Muscle of leg (tissue), 11 donors: ENCODE measurements around the gene CELF2. TPM values are rescaled to one million over a fixed set of nuclear protein-coding genes. Genes with fewer than 3 reads are reported as not detected.

Experiments
- DNase-seq: peaks from one replicate; pipeline ENCODE4 v3.0.0; 2013
- H3K27ac ChIP-seq: one replicate; pipeline ENCODE4 v1.5.1; 2013; ENCODE audit warnings: mild to moderate bottlenecking, low read length, control low read depth
- H3K27me3 ChIP-seq: one replicate; pipeline ENCODE4 v1.6.1; 2013; ENCODE audit warnings: low read length; ENCODE audit not compliant: control insufficient read depth, insufficient read depth
- H3K36me3 ChIP-seq: one replicate; pipeline ENCODE4 v1.6.1; 2013; ENCODE audit warnings: low read length; ENCODE audit not compliant: control insufficient read depth, insufficient read depth
- H3K4me1 ChIP-seq: one replicate; pipeline ENCODE4 v1.6.1; 2013; ENCODE audit warnings: low read length; ENCODE audit not compliant: control insufficient read depth, insufficient read depth
- H3K4me3 ChIP-seq: one replicate; pipeline ENCODE4 v1.5.1; 2013; ENCODE audit warnings: low read length, control low read depth
- H3K9me3 ChIP-seq: replicated peaks from 2 replicates; pipeline ENCODE4 v1.6.1; 2013; ENCODE audit warnings: low read depth, low read length; ENCODE audit not compliant: control insufficient read depth
- WGBS: methylation state at CpG from one replicate; pipeline ENCODE4 v1.1.5; 2013; ENCODE audit warnings: missing lambda C conversion rate; ENCODE audit not compliant: insufficient coverage; 5-methylcytosine and 5-hydroxymethylcytosine counted together
- polyA plus RNA-seq, 8 donors: library from polyadenylated mRNA; unstranded; fragments of 120-200 nt; gene quantifications; one replicate each; pipeline versions ENCODE4 v1.2.1 to v1.2.3, GENCODE V29; 2013; ENCODE audit warnings: inconsistent platforms in 1 of 8, low replicate concordance in 1 of 8; ENCODE audit not compliant: insufficient read length in 8 of 8, insufficient read depth in 1 of 8
- total RNA-seq: library from RNA; stranded (reverse); fragments of 120-200 nt; gene quantifications from one replicate; pipeline ENCODE4 v1.2.4, GENCODE V29; 2013

CELF2 gene
- total and polyA plus RNA-seq, 9 donors = 37.2 to 80.8 (median 65.8) TPM

GRCh38 chr10:11011436-11011835, 6.2 kb upstream of the CELF2 start:
- no CpG with 5 or more reads among the region's 2 CpGs for WGBS
- no peaks in the 10 kb centered on the region for H3K36me3 ChIP-seq
- DNase-seq = no peak
- peaks cover 41% of the 10 kb centered on the region for H3K4me1 ChIP-seq
- no peaks in the 10 kb centered on the region for H3K27me3 ChIP-seq
- H3K4me3 ChIP-seq = no peak overlapping the region
- H3K27ac ChIP-seq = peak overlapping the region; percentile 97
- no peaks in the 10 kb centered on the region for H3K9me3 ChIP-seq

DNA sequence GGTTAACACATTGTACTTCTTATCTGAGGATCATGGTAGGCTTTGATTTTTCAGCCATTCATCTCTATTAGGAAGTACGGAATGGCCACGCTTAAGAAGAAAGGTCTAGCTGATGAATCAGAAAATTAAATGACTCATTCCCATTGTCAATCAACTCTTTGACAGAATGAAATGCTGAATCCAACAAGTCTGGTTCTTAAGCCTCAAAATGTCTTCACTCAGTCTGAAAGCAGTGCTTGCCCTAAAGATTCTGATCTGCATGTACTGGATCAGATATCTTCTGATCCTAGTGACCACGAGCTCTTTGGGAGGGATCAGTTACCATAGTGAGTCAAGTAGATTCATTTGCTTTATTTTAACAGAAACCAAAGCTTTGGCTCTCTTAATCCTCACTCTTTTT, 5.7 kb upstream of the CELF2 start:
- H3K9me3 ChIP-seq = no peaks in the 10 kb centered on the region
- no peaks in the 10 kb centered on the region for H3K36me3 ChIP-seq
- H3K27ac ChIP-seq = peak overlapping the region; percentile 97
- DNase-seq = no peak
- H3K27me3 ChIP-seq = no peaks in the 10 kb centered on the region
- H3K4me1 ChIP-seq = peaks cover 41% of the 10 kb centered on the region
- whole genome bisulfite sequencing = 57% methylated on average over 1 of the region's 3 CpGs
- no peak overlapping the region for H3K4me3 ChIP-seq

DNA sequence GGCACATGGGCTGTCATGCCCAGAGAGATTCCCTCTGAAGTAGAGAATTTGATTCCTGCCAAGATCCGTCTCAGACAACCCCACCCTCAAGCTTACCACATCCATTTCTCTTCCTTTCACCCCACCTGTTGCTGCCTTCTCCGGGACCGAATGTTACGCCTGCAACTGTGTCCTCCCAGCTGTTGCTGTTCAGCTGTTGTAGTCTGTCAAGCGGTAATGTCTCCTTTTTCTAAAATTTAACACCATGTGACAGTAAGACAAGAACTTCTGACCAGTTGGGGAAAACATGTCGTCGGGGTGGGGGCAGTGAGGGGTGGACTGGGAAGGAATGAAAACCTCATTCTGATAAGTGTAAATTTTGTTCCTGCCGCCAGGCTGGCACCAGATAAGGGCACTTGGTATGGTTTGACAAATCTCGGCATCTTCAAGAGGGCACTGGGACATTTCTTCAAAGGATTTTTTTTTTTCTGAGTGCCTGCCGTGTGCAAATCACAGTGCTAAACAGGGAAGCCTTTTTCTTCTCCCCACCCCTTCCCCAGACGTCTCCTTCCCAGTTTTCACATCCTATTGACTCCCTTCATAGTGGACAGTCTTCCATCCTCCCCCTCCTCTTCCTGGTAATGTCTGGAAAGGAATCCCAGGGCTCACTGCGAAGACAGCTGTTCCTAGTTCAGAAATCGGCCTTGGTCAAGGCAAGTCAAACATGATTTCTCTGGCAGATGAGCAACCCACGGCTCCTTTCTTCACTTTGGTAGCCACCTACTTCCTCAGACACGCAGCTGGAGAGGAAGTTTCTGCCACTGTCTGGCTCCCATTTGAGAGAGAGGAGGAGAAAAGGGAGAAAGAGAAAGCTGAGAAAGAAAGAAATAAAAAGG, 5.0 kb upstream of the CELF2 start:
- Histone ChIP-seq H3K4me1 (peaks cover 41% of the 10 kb centered on the region), H3K4me3 (peak overlapping the region; percentile 8), H3K36me3 (no peaks in the 10 kb centered on the region), H3K27me3 (no peaks in the 10 kb centered on the region), H3K9me3 (no peaks in the 10 kb centered on the region), H3K27ac (peak overlapping the region; percentile 97)
- peak; percentile 94 for DNase-seq
- 50% methylated on average over 5 of the region's 15 CpGs for WGBS

GRCh38 chr10:11013836-11014235, 3.8 kb upstream of the CELF2 start:
- no peaks in the 10 kb centered on the region for H3K36me3 ChIP-seq
- H3K27ac ChIP-seq = peak overlapping the region; percentile 97
- peak overlapping the region; percentile 8 for H3K4me3 ChIP-seq
- H3K27me3 ChIP-seq = peaks cover 3% of the 10 kb centered on the region
- peaks cover 41% of the 10 kb centered on the region for H3K4me1 ChIP-seq
- H3K9me3 ChIP-seq = no peaks in the 10 kb centered on the region
- no peak for DNase-seq
- 67% methylated on average over 3 of the region's 3 CpGs for WGBS

DNA sequence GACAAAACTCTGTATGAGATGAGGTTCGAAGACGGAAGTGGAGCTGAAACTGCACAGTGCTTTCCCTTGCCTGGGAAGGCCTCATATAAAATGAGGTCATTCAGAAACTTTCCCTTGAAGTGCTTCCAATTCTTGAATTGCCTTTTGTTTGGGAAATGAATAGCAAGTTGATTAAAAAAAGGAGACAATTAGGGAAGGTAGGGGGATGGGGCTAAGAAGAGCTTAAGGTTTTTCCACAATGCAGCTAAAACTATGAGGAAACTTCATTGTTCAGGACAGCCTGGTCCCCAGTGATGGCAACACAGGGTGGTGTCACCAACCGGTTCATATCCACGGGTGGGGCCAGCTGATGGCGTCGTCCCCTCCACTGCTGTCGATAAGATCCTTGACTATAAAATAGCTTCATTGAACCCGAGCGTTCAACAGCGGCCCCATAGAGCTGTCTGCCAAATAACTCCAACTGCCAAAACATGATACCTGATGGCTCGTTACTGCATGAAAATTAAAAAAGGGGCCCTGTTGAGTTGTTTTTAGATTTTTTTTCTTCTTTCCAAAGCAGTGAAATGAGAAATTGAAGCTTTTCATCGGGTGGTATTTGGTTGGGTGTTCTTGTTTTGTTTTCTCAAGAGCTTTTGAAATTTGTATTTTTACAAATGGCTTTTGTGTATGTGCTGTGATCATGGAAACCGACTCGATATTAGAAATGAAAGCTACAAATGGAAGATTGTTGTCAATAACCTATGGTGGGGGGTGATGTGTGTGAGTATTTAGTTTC, 2.8 kb upstream of the CELF2 start:
- Histone ChIP-seq H3K9me3 (no peaks in the 10 kb centered on the region), H3K27ac (peak overlapping the region; percentile 97), H3K36me3 (no peaks in the 10 kb centered on the region), H3K27me3 (peaks cover 3% of the 10 kb centered on the region), H3K4me1 (peaks cover 38% of the 10 kb centered on the region), H3K4me3 (no peak overlapping the region)
- WGBS = 45% methylated on average over 5 of the region's 14 CpGs
- DNase-seq = peak; percentile 81

DNA sequence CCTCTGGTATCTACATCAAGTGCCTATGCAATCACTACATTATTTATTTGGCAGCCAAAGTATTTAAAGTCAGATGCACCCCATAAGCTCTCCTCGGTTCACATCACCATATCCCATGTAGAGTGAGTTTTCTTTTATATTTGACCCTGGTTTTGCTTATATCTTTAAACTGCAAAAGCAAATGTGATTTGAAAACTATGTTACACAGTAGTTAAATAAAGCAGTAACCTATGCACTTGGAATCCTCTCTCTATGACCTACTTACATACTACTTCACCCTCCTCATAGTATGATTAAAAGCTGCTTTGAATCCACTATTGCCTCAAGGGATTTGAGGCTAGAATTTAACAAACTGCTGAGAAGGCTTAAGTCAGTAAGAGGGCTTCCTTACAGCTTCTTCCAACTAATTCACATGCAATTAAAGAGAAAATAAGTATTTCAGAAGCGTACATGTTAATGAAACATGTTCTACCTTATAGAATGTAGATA, 2.2 kb upstream of the CELF2 start:
- Histone ChIP-seq H3K27me3 (peaks cover 3% of the 10 kb centered on the region), H3K27ac (peak overlapping the region; percentile 97), H3K9me3 (no peaks in the 10 kb centered on the region), H3K4me3 (no peak overlapping the region), H3K36me3 (no peaks in the 10 kb centered on the region), H3K4me1 (peaks cover 33% of the 10 kb centered on the region)
- DNase-seq = no peak
- WGBS = no CpG with 5 or more reads among the region's 2 CpGs

GRCh38 chr10:11017000-11017569, 587 bp upstream of the CELF2 start:
- no peak for DNase-seq
- peaks cover 23% of the 10 kb centered on the region for H3K4me1 ChIP-seq
- H3K27me3 ChIP-seq = peaks cover 3% of the 10 kb centered on the region
- 21% methylated on average over 14 of the region's 19 CpGs for WGBS
- H3K27ac ChIP-seq = peak overlapping the region; percentile 71
- H3K4me3 ChIP-seq = peak overlapping the region; percentile 45
- no peaks in the 10 kb centered on the region for H3K9me3 ChIP-seq
- no peaks in the 10 kb centered on the region for H3K36me3 ChIP-seq

GRCh38 chr10:11018432-11018841, 765 bp downstream of the CELF2 start:
- Histone ChIP-seq H3K9me3 (no peaks in the 10 kb centered on the region), H3K4me3 (peak overlapping the region; percentile 63), H3K27me3 (peaks cover 3% of the 10 kb centered on the region), H3K4me1 (peaks cover 10% of the 10 kb centered on the region), H3K27ac (peak overlapping the region; percentile 83), H3K36me3 (no peaks in the 10 kb centered on the region)
- DNase-seq = no peak
- under 1% methylated on average over 47 of the region's 57 CpGs for WGBS

- H3K4me3 ChIP-seq = peak overlapping the region; percentile 63
- H3K27ac ChIP-seq = peak overlapping the region; percentile 83
- H3K36me3 ChIP-seq = no peaks in the 10 kb centered on the region
- H3K27me3 ChIP-seq = peaks cover 3% of the 10 kb centered on the region
- peak; percentile 52 for DNase-seq
- peaks cover 7% of the 10 kb centered on the region for H3K4me1 ChIP-seq
- WGBS = 9% methylated on average over 7 of the region's 11 CpGs
- H3K9me3 ChIP-seq = no peaks in the 10 kb centered on the region
These were observed 1.4 kb downstream of the CELF2 start for GRCh38 chr10:11018855-11019631.
